Stimulated activated CD4-positive, alpha-beta T cell treated with anti-CD3 and anti-CD28 coated beads, Interleukin-4, amount 100 ng/mL, for 24 hours (primary cell): ENCODE measurements around the gene HES7.
"Not testable (repeated sequence)": the region's sequence is repeated elsewhere in the genome, so short reads cannot be mapped to it uniquely, and the experiment has no call there.

Experiments used
- DNase-seq: peaks from one replicate; pipeline ENCODE4 v3.0.0-alpha.2; 2020

HES7 gene

GRCh38 chr17:8121681-8122421 lies 2.1 kb downstream of the HES7 start:
- DNase-seq: peak; percentile 49

- no peak for DNase-seq
Observed at GRCh38 chr17:8121407-8121680, 2.6 kb downstream of the HES7 start.

GRCh38 chr17:8120520-8121406 lies 3.1 kb downstream of the HES7 start:
- peak; percentile 84 for DNase-seq

DNA sequence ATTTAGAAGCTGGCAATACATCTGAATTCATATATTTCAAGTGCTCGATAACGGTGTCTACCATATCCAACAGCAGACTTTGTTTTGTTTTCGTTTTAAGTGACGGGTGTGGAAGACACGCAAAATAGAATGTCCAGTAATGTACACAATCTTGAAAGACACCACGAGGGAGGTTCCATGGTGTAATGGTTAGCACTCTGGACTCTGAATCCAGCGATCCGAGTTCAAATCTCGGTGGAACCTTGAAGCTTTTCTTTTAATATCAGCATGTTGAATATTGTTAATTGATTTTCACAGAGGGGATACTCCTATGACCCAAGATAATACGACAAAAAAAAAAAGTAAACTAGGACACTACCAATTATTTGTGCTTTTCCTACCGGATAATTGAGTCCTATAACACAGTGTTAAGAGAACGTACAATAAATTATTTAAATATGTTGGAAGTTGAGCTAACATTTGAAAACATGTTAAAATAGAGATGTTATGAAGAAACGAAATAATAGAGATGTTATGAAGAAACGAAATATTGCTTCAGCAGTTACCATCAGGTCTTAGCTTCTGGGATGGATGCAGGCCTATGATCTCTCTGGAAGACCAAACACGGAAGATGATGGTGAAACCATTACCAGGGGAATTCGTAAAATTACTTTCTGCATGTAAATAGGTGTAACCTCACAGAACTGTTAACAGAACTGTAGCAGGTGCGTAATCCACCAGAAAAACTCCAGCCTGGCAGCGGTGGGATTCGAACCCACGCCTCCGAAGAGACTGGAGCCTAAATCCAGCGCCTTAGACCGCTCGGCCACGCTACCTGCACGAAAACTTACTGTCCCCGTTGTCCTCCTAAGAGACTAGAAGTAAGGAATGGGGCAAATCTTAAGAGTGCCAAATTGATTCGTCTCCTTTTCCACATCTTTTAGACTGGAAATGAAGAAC lies 4.1 kb downstream of the HES7 start:
- DNase-seq: peak; percentile 91

- peak; percentile 88 for DNase-seq
Observed at GRCh38 chr17:8118769-8119580, 4.9 kb downstream of the HES7 start.

GRCh38 chr17:8117980-8118768 lies 5.7 kb downstream of the HES7 start, which contains the start of gene ALOXE3:
Gene ALOXE3 (minus strand): TSS chr17:8118514. CDS start chr17:8117990, 524 bp downstream.
- no peak for DNase-seq

GRCh38 chr17:8117367-8117979 lies 6.4 kb downstream of the HES7 start:
- no peak for DNase-seq

GRCh38 chr17:8116776-8117175 lies 7.1 kb downstream of the HES7 start:
- no peak for DNase-seq

- no peak for DNase-seq
Observed at GRCh38 chr17:8110907-8111306, 13.0 kb downstream of the HES7 start.

DNA sequence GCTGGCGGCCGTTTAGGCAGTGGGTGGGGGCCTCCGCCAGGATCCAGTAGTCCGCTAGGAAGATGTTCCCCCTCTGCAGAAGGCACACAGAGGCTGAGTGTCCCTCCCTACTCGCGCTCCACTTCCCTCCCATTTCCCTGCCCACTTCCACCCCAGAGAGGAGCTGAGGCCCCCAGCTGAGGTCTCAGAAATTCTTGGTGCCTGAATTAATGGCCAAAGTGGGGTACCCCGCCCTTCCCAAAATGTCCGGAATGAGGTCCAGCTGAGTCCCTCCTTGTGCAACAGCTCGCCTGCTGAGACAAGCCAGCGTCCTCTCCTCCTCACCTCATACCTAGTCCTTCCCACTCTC lies 13.5 kb downstream of the HES7 start:
- DNase-seq: no peak

GRCh38 chr17:8109661-8110455 lies 14.0 kb downstream of the HES7 start:
- DNase-seq: peak; percentile 80

- no peak for DNase-seq
Observed at GRCh38 chr17:8108972-8109660, 14.8 kb downstream of the HES7 start.

DNA sequence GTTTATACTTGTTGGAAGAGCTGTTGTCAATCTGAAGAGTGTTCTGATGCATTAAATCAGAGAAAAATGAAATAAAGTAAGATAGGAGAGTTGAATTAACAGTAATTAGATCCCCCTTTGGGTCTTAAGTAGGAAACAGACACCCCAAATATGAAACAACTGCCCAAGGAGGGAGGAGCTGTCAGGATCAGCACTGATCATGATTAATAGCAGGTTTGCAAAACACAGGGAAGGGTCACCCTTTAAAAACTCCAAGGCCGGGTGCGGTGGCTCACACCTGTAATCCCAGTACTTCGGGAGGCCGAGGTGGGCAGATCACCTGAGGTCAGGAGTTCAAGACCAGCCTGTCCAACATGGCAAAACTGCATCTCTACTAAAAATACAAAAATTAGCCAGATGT lies 16.9 kb downstream of the HES7 start:
- DNase-seq: not testable (repeated sequence)

DNA sequence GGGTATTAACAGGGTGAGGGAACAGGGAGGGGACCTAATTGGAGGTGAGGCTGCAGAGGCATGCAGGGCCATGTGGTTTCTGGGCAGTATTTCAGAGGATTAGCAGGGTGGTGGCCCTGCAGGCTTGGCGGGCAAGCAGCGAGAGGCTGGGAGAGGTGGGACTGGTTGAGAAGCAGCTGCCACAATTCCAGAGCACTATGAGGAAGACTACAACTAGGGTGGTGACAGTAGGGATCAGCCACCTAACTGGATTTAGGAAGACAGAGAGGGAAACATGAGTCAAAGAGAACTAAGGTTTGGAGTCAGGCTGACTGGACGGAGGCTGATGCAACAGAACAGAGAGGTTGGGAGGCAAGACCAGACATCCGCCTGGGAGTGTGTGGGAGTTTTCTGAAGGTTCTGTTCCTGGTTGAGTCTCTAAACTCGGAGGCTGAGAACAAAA lies 17.9 kb downstream of the HES7 start:
- no peak for DNase-seq

- no peak for DNase-seq
Observed at GRCh38 chr17:8104911-8105310, 19.0 kb downstream of the HES7 start.

DNA sequence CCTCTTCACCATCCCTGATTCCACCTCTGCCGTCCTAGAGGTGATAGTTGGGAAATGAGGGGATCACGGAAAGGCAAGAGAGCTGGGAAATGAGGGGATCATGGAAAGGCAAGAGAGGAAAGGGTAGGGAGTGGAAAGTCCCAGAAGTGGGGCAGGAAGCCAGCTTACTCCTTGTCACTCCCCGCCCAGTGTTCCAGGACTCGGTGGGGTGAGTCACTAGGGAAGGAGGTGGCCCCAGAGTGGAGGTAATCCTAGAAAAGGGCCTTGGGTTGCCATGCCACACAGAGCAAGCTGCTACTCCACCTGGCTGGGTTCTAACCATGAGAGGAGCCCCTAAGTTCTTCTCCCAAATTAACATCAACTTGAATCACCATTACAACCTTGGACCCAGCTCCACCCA lies 20.4 kb downstream of the HES7 start:
- DNase-seq: no peak

DNA sequence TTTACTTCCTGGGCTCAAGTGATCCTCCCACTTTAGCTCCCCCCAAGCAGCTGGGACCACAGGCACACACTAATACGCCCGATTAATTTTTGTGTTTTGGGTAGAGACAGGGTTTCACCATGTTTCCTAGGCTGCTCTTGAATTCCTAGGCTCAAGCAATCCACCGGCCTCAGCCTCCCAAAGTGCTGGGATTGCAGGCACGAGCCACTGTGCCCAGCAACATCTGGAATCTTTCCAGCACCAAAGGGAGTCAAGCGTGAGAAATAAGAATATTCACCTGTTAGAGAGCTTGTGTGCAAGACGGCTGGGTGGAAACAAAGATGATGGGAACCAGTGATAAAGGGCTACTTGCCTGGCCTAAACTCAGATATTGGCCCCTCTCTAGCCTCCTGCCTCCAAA lies 22.2 kb downstream of the HES7 start:
- DNase-seq: no peak

DNA sequence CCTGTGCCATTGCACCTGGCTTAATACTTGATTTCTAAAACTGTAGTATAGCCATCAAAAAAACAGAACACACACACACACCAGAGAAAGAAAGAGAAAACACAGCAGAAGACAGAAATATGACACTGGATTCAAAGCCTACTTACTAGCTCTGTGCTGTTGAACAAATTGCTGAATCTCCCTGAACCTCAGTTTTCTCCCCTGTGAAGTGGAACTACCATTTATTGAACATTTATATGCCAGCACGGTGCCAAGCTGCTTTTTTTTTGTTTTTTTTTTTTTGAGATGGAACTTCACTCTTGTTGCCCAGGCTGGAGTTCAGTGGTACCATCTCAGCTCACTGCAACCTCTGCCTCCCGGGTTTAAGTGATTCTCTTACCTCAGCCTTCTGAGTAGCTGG lies 23.1 kb downstream of the HES7 start:
- no peak for DNase-seq

GRCh38 chr17:8100111-8100510 lies 23.8 kb downstream of the HES7 start:
- DNase-seq: no peak

- DNase-seq: no peak
Observed at GRCh38 chr17:8096541-8096940, 27.4 kb downstream of the HES7 start.
